ENCODE results near the gene ADD3.
A peak's percentile ranks its signal among the peaks of the same experiment; 100 is the strongest.
"Not testable (repeated sequence)": the region's sequence is repeated elsewhere in the genome, so short reads cannot be mapped to it uniquely, and the experiment has no call there.

ADD3 gene

DNA sequence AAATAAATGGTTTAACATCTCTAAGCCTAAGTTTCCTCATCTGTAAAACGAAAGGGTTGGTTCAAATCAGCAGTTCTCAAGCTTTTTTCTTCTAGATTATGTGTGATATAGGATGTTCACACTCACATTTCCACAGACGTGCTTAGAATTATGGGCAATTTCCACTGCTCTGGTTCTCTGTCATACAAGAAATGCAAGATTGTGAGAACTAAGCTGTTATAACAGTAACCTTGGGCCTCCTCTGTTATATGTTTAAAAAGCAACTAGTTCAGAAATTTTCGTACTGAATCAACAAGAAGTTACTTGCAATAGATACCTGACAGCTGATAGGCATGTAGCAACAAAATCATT, 33.7 kb downstream of the ADD3 start:
- peaks cover 10% of the 10 kb centered on the region for H3K9me3 ChIP-seq
- no peak overlapping the region for H3K9ac ChIP-seq
- TF ChIP-seq Cebpa-rat (IDR thresholded peaks at IDR 0.05): no peak
- H4K20me1 ChIP-seq: 0 out of 2 replicates have a peak, but pooled peaks cover 10% of the 10 kb centered on the region
- peaks cover 15% of the 10 kb centered on the region for H3K4me1 ChIP-seq
- no peaks in the 10 kb centered on the region for H3K36me3 ChIP-seq
- no peak overlapping the region for H3K4me3 ChIP-seq
- no peak overlapping the region for H3K4me2 ChIP-seq
- no peak overlapping the region for H3K27ac ChIP-seq
- H3K27me3 ChIP-seq: no peaks in the 10 kb centered on the region

DNA sequence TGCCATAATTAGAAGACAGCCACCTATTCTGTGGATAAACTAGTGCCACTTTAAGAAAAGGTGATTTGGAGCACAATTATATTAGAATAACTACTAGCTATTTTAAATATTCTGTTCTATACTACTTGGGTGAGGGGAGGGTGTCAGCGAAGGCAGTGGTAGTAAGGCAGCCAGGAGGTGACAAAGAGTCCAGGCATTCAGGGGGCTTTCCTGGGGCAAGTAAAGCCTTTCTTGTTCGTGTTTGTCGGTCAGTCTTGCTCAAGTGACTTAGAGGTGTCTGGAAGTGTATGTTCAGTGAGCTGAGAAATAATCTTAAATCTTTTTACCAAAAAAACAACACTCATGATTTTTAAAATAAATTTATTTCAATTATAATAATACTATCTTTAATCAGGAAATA, 34.4 kb downstream of the ADD3 start:
- Histone ChIP-seq H3K9ac (no peak overlapping the region), H4K20me1 (0 out of 2 replicates have a peak, but pooled peaks cover 6% of the 10 kb centered on the region), H3K27me3 (no peaks in the 10 kb centered on the region), H3K4me1 (peaks cover 8% of the 10 kb centered on the region), H3K4me3 (no peak overlapping the region), H3K9me3 (peaks cover 18% of the 10 kb centered on the region), H3K4me2 (no peak overlapping the region), H3K27ac (no peak overlapping the region), H3K36me3 (no peaks in the 10 kb centered on the region)
- no peak for TF ChIP-seq Cebpa-rat (IDR thresholded peaks at IDR 0.05)

DNA sequence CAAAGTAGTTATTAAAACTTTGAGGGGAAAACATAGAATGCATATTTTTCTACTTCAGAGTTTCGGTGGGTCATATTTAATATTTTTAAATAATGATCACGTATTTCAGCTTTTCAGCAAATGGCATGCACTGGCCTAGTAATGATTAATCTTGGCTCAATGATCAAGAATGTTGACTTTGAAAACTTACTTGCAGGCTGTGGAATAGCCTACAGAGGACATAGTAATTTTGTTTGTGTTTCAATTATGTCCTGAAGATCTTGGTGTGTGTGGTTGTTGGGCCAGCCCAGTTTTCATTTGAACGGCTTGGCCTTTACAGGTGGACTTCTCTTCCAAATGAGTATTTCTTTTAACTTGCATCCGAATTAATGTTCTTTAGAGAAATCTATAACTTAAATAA, 35.1 kb downstream of the ADD3 start:
- Histone ChIP-seq H3K27me3 (no peaks in the 10 kb centered on the region), H4K20me1 (0 out of 2 replicates have a peak, but pooled peaks cover 6% of the 10 kb centered on the region), H3K4me2 (no peak overlapping the region), H3K9ac (no peak overlapping the region), H3K9me3 (peaks cover 25% of the 10 kb centered on the region), H3K4me3 (no peak overlapping the region), H3K36me3 (peaks cover 2% of the 10 kb centered on the region), H3K27ac (no peak overlapping the region), H3K4me1 (peaks cover under 1% of the 10 kb centered on the region)
- TF ChIP-seq Cebpa-rat (IDR thresholded peaks at IDR 0.05): no peak

DNA sequence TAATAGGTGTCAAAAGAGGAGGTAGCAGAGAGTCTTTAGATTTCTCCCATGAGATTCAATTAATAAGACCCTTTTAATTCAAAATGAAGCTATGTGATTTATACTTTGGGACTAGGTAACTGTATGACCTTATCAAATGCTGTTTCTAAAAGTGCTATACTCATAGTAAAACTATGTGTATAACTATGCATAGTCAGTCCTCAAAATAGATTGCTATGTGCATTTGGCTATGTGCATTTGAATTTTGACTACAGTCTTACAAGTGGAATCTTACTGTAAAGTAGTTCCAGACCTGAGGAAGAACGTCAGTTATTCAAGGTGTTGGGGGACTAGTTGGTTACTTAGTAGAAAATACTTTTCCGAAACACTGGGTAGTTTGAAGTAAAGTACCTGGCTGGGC, 36.9 kb downstream of the ADD3 start:
- H3K9me3 ChIP-seq: peaks cover 43% of the 10 kb centered on the region
- no peaks in the 10 kb centered on the region for H3K4me1 ChIP-seq
- no peak overlapping the region for H3K4me3 ChIP-seq
- no peak overlapping the region for H3K9ac ChIP-seq
- H4K20me1 ChIP-seq: 0 out of 2 replicates have a peak, but pooled peaks cover 3% of the 10 kb centered on the region
- H3K4me2 ChIP-seq: no peak overlapping the region
- H3K27ac ChIP-seq: no peak overlapping the region
- no peak for TF ChIP-seq Cebpa-rat (IDR thresholded peaks at IDR 0.05)
- H3K27me3 ChIP-seq: no peaks in the 10 kb centered on the region
- H3K36me3 ChIP-seq: peaks cover 20% of the 10 kb centered on the region

DNA sequence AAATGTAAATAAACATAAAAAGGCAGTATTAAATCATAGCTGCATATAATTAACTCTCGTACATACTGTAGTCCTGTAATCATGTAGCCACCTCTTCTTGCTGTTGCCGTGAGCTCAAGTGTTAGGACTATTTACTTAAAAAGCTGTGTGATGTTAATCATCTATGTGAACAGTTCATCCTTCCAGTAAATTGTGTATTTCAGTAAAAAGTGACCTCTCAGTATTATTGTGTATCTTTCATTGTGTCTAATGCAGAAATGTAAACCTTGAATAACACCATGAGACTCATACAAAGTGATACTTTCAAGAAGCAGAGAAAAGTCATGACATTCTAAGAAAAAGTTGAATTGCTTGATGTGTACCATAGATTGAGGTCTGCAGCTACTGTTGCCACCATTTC, 38.0 kb downstream of the ADD3 start:
- no peak for TF ChIP-seq Cebpa-rat (IDR thresholded peaks at IDR 0.05)
- Histone ChIP-seq H3K36me3 (peaks cover 31% of the 10 kb centered on the region), H3K27me3 (no peaks in the 10 kb centered on the region), H3K4me1 (no peaks in the 10 kb centered on the region), H3K9me3 (peaks cover 52% of the 10 kb centered on the region), H3K4me2 (no peak overlapping the region), H3K9ac (no peak overlapping the region), H4K20me1 (no peaks in the 10 kb centered on the region), H3K27ac (no peak overlapping the region), H3K4me3 (no peak overlapping the region)

DNA sequence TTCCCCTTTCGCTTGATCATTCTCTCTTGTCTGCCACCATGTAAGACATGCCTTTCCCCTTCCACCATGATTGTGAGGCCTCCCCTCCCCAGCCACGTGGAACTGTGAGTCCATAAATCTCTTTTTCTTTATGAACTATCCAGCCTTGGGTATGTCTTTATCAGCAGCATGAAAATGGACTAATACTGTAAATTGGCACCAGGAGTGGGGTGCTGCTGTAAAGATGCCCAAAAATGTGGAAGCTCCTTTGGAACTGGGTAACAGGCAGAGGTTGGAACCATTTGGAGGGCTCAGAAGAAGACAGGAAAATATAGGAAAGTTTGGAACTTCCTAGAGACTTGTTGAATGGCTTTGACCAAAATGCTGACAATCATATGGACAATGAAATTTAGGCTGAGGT, 40.4 kb downstream of the ADD3 start:
- peaks cover 52% of the 10 kb centered on the region for H3K9me3 ChIP-seq
- not testable (repeated sequence) for H3K4me1 ChIP-seq, H3K4me3 ChIP-seq, H3K27ac ChIP-seq, H3K9ac ChIP-seq, H4K20me1 ChIP-seq, H3K4me2 ChIP-seq, H3K27me3 ChIP-seq
- H3K36me3 ChIP-seq: peaks cover 32% of the 10 kb centered on the region

DNA sequence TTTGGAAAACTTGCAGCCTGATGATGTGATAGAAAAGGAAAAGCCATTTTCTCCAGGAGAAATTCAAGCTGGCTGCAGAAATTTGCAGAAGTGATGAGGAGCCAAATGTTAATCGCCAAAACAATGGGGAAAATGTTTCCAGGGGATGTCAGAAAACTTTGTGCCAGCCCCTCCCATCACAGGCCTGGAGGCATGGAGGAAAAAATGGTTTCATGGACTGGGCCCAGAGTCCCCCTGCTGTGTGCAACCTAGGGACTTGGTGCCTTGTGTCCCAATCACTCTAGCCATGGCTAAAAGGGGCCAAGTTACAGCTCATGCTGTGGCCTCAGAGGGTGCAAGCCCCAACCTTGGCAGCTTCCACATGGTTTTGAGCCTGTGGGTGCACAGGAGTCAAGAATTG, 41.0 kb downstream of the ADD3 start:
- Histone ChIP-seq H3K36me3 (peaks cover 32% of the 10 kb centered on the region), H3K4me3 (0 out of 2 replicates have a peak overlapping the region, but pooled peaks have one; percentile 18), H4K20me1 (no peaks in the 10 kb centered on the region; the same call in 1 of the 2 replicates), H3K27me3 (no peaks in the 10 kb centered on the region), H3K9ac (no peak overlapping the region), H3K4me2 (no peak overlapping the region), H3K27ac (no peak overlapping the region), H3K9me3 (peaks cover 52% of the 10 kb centered on the region), H3K4me1 (no peaks in the 10 kb centered on the region)
- TF ChIP-seq Cebpa-rat (IDR thresholded peaks at IDR 0.05): no peak

DNA sequence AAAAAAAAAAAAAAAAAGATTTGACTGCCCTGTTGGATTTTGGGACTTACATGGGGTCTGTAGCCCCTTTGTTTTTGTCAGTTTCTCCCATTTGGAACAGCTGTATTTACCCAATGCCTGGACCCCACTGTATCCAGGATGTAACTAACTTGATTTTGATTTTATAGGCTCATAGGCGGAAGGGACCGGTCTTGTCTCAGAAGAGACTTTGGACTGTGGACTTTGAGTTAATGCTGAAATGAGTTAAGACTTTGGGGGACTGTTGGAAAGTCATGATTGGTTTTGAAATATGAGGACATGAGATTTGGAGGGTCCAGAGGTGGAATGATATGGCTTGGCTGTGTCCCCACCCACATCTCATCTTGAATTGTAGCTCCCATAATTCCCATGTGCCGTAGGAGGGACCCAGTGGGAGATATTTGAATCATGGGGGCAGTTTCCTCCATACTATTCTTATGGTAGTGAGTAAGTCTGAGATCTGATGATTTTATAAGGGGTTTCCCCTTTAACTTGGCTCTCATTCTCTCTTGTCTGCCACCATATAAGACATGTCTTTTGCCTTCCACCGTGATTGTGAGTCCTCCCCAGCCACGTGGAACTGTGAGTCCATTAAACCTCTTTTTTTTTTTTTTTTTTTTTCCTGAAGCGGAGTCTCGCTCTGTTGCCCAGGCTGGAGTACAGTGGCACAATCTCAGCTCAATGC, 42.3 kb downstream of the ADD3 start:
- not testable (repeated sequence) for H3K4me2 ChIP-seq, H3K27ac ChIP-seq, H3K9ac ChIP-seq, H3K4me3 ChIP-seq, H4K20me1 ChIP-seq, H3K4me1 ChIP-seq, H3K27me3 ChIP-seq
- Histone ChIP-seq H3K9me3 (peaks cover 50% of the 10 kb centered on the region), H3K36me3 (peaks cover 32% of the 10 kb centered on the region)

DNA sequence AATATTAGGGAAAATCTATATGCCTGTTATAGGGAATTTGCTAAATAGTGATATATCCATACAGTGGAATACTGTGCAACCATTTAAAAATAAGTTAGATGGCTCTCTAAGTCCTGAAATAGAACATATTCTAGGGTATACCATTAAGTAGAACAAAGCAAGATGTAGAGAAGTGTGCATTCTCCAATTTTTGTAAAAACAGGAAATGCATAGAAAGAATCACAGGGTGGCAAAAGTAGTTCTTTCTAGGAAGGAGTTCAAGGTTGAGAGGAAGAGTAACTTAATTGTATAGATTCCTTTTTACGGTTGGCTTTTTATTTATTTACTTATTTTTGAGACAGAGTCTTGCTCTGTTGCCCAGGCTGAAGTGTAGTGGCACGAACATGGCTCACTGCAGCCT, 43.7 kb downstream of the ADD3 start:
- no peak overlapping the region for H3K4me2 ChIP-seq
- TF ChIP-seq Cebpa-rat (IDR thresholded peaks at IDR 0.05): no peak
- no peak overlapping the region for H3K27ac ChIP-seq
- no peak overlapping the region for H3K4me3 ChIP-seq
- no peaks in the 10 kb centered on the region for H3K27me3 ChIP-seq
- H3K4me1 ChIP-seq: no peaks in the 10 kb centered on the region
- H3K9me3 ChIP-seq: peaks cover 41% of the 10 kb centered on the region
- no peaks in the 10 kb centered on the region; the same call in 1 of the 2 replicates for H4K20me1 ChIP-seq
- H3K36me3 ChIP-seq: peaks cover 32% of the 10 kb centered on the region
- no peak overlapping the region for H3K9ac ChIP-seq

DNA sequence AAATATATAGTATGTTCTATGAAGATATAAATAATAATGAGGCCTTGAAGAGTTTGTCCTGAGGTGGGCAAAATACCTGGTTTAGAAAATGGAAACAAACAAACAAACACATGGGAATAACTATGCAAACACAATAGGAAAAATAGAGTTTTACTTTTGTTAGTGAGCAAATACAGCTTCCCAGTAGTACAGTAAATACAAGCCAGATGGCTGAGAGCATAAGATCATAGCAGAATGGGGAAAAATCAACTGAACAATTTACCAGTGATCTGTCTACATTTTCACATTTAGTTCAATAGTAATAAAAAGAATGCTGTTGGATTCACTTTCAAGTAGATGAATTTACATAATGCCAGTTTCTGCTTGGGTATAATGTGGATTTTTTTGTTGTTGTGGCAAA, 45.1 kb downstream of the ADD3 start:
- TF ChIP-seq Cebpa-rat (IDR thresholded peaks at IDR 0.05): no peak
- Histone ChIP-seq H3K27ac (no peak overlapping the region), H3K4me2 (no peak overlapping the region), H3K27me3 (no peaks in the 10 kb centered on the region), H3K9ac (no peak overlapping the region), H3K9me3 (peaks cover 26% of the 10 kb centered on the region), H4K20me1 (no peaks in the 10 kb centered on the region; the same call in 1 of the 2 replicates), H3K4me3 (no peak overlapping the region), H3K36me3 (peaks cover 30% of the 10 kb centered on the region), H3K4me1 (peaks cover 11% of the 10 kb centered on the region)

DNA sequence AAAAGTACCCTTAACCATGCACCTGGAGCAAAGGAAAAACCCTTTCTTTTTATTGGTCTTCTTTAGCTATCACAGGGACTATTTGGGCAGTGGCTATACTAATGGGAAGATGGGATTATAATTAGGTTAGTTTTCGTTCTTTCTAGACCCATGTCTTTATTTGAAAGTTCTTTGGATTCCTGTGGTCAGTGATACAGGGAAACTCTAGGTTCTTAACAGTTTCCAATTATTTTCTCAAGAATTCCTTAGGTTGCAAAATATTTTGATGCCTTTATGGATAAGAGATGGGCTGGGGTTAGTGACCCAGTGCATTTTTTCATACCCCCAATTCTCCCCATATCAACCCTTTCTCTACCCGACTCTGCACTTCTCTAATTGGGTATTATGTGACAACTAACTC, 49.0 kb downstream of the ADD3 start:
- Histone ChIP-seq H3K27me3 (no peaks in the 10 kb centered on the region), H3K36me3 (no peaks in the 10 kb centered on the region), H3K9ac (no peak overlapping the region), H3K9me3 (no peaks in the 10 kb centered on the region), H4K20me1 (no peaks in the 10 kb centered on the region; the same call in 1 of the 2 replicates), H3K4me2 (no peak overlapping the region; the same call in 1 of the 2 replicates), H3K4me1 (peaks cover 45% of the 10 kb centered on the region), H3K4me3 (no peak overlapping the region), H3K27ac (no peak overlapping the region)
- no peak for TF ChIP-seq Cebpa-rat (IDR thresholded peaks at IDR 0.05)

All from BLaER1 (cell line).